Measurements from ENCODE around the gene UTS2R.

Gene UTS2R

GRCh38 chr17:82384730-82385481 lies 13.3 kb downstream of the UTS2R start:
- Histone ChIP-seq H3K36me3 (ENCODE audit: insufficient read depth, low read length) (no peaks in the 10 kb centered on the region), H4K20me1 (ENCODE audit: insufficient read depth, low read length) (no peaks in the 10 kb centered on the region), H3K9ac (ENCODE audit: low read depth, low read length) (no peak overlapping the region), H3K79me2 (ENCODE audit: insufficient read depth, low read length) (no peaks in the 10 kb centered on the region), H3K4me3 (ENCODE audit: low read depth in 1 of 2, low read length in 2 of 2) (no peak overlapping the region), H3K9me3 (ENCODE audit: insufficient read depth, low read length, severe bottlenecking) (no peaks in the 10 kb centered on the region), H3K27ac (ENCODE audit: low read length) (peak overlapping the region; percentile 26; the same call in 1 of the 2 replicates), H2AFZ (ENCODE audit: low read depth, low read length) (no peak overlapping the region), H3K4me1 (ENCODE audit: insufficient read depth, low read length) (no peaks in the 10 kb centered on the region), H3K4me2 (ENCODE audit: insufficient read depth, low read length) (no peak overlapping the region), H3K27me3 (ENCODE audit: insufficient read depth, low read length, poor library complexity) (no peaks in the 10 kb centered on the region)
- DNase-seq (no peak), ATAC-seq (ENCODE audit: insufficient read depth, low read depth) (no peak)
- no peak for TF ChIP-seq EZH2 (IDR thresholded peaks at IDR 0.05; ENCODE audit: borderline replicate concordance, low read depth, low read length, severe bottlenecking)
- no peak for TF ChIP-seq CTCF (IDR thresholded peaks at IDR 0.05; ENCODE audit: borderline replicate concordance, extremely low read depth, low read length, poor library complexity, severe bottlenecking)

- Histone ChIP-seq H3K4me1 (ENCODE audit: insufficient read depth, low read length) (no peaks in the 10 kb centered on the region), H3K36me3 (ENCODE audit: insufficient read depth, low read length) (no peaks in the 10 kb centered on the region), H3K27ac (ENCODE audit: low read length) (no peak overlapping the region), H3K4me3 (ENCODE audit: low read depth in 1 of 2, low read length in 2 of 2) (no peak overlapping the region), H3K79me2 (ENCODE audit: insufficient read depth, low read length) (no peaks in the 10 kb centered on the region), H3K9me3 (ENCODE audit: insufficient read depth, low read length, severe bottlenecking) (no peaks in the 10 kb centered on the region), H3K9ac (ENCODE audit: low read depth, low read length) (no peak overlapping the region), H4K20me1 (ENCODE audit: insufficient read depth, low read length) (no peaks in the 10 kb centered on the region), H3K4me2 (ENCODE audit: insufficient read depth, low read length) (no peak overlapping the region), H2AFZ (ENCODE audit: low read depth, low read length) (no peak overlapping the region), H3K27me3 (ENCODE audit: insufficient read depth, low read length, poor library complexity) (no peaks in the 10 kb centered on the region)
- ATAC-seq (ENCODE audit: insufficient read depth, low read depth) (no peak), DNase-seq (no peak)
- TF ChIP-seq EZH2 (IDR thresholded peaks at IDR 0.05; ENCODE audit: borderline replicate concordance, low read depth, low read length, severe bottlenecking) (no peak), CTCF (IDR thresholded peaks at IDR 0.05; ENCODE audit: borderline replicate concordance, extremely low read depth, low read length, poor library complexity, severe bottlenecking) (no peak)
Measured at GRCh38 chr17:82385559-82386254, 14.1 kb downstream of the UTS2R start.

GRCh38 chr17:82386255-82386831 lies 14.8 kb downstream of the UTS2R start:
- Histone ChIP-seq H3K9me3 (ENCODE audit: insufficient read depth, low read length, severe bottlenecking) (no peaks in the 10 kb centered on the region), H3K9ac (ENCODE audit: low read depth, low read length) (no peak overlapping the region), H3K36me3 (ENCODE audit: insufficient read depth, low read length) (no peaks in the 10 kb centered on the region), H3K27me3 (ENCODE audit: insufficient read depth, low read length, poor library complexity) (no peaks in the 10 kb centered on the region), H3K4me2 (ENCODE audit: insufficient read depth, low read length) (no peak overlapping the region), H3K79me2 (ENCODE audit: insufficient read depth, low read length) (no peaks in the 10 kb centered on the region), H3K4me3 (ENCODE audit: low read depth in 1 of 2, low read length in 2 of 2) (no peak overlapping the region), H2AFZ (ENCODE audit: low read depth, low read length) (no peak overlapping the region), H4K20me1 (ENCODE audit: insufficient read depth, low read length) (no peaks in the 10 kb centered on the region), H3K27ac (ENCODE audit: low read length) (no peak overlapping the region), H3K4me1 (ENCODE audit: insufficient read depth, low read length) (no peaks in the 10 kb centered on the region)
- TF ChIP-seq EZH2 (IDR thresholded peaks at IDR 0.05; ENCODE audit: borderline replicate concordance, low read depth, low read length, severe bottlenecking) = no peak
- TF ChIP-seq CTCF (IDR thresholded peaks at IDR 0.05; ENCODE audit: borderline replicate concordance, extremely low read depth, low read length, poor library complexity, severe bottlenecking) = no peak
- no peak for DNase-seq
- no peak for ATAC-seq (ENCODE audit: insufficient read depth, low read depth)

All from DND-41 (cell line).